ENCODE results near the gene SLC2A13. TPM values are rescaled to one million over a fixed set of nuclear protein-coding genes. Genes with fewer than 3 reads are reported as not detected.

Gene SLC2A13
- total RNA-seq, 4 donors from 2014 or later = 18.4 to 32.0 (median 25.3) TPM

- TF ChIP-seq CTCF (IDR thresholded peaks at IDR 0.05; ENCODE audit: low read depth) = no peak
Observed at GRCh38 chr12:39763071-39763889, 342.6 kb downstream of the SLC2A13 start.

GRCh38 chr12:39755478-39755877 is 350.4 kb downstream of the SLC2A13 start:
- no peak for TF ChIP-seq CTCF (IDR thresholded peaks at IDR 0.05; ENCODE audit: low read depth)

DNA sequence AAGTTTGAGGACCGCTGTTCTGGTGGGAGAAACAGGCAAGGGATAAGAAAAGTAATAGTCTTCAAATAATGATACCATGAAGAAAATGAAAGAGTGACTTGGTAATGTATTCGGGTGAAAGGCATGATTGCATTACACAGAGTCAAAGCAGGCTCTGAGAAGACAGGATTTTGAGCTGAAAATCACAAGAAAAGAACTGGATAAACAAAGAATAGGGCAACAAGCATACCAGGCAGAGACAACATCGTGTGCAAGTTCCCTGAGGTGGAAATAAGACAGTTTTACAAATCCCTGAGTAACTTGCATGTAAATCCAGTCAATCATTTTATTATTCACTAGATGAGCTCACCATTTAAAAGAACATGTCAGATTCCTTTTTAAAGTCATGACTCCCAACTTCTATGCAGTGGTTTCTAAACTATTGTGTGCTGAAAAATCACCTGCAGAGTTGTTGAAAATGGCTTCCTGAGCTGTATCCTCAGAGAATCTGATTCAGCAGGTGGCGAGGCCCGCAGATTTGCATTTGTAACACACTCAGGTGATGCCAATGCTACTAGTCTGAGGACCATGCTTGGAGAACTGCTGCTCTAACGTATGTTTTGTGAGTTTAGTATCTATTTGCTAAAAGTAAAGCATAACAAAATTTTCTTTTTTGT is 353.3 kb downstream of the SLC2A13 start:
- TF ChIP-seq CTCF (IDR thresholded peaks at IDR 0.05; ENCODE audit: low read depth) = no peak

GRCh38 chr12:39743655-39744054 is 362.2 kb downstream of the SLC2A13 start:
- TF ChIP-seq CTCF (IDR thresholded peaks at IDR 0.05; ENCODE audit: low read depth) = no peak

- TF ChIP-seq CTCF (IDR thresholded peaks at IDR 0.05; ENCODE audit: low read depth) = no peak
Observed at GRCh38 chr12:39736406-39736805, 369.5 kb downstream of the SLC2A13 start.

DNA sequence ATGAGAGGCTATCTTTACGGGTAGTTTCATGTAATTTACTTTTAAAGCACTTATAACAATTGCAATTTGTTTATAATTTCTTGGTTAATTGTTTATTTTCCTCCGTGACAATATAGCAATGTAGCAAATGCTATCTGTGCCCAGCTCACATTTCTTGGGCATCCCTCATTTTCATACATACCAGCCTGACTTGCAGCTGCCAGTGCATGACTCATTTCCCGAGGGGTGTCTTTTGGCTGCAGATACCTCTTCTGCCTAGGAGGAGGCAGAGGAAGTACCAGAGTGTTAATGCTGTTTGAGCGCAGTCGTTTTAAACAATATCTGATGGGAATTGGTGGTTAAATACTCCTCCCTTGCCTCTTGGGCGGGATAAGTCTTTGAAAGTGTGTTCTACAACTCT is 382.1 kb downstream of the SLC2A13 start:
- no peak for TF ChIP-seq CTCF (IDR thresholded peaks at IDR 0.05; ENCODE audit: low read depth)

DNA sequence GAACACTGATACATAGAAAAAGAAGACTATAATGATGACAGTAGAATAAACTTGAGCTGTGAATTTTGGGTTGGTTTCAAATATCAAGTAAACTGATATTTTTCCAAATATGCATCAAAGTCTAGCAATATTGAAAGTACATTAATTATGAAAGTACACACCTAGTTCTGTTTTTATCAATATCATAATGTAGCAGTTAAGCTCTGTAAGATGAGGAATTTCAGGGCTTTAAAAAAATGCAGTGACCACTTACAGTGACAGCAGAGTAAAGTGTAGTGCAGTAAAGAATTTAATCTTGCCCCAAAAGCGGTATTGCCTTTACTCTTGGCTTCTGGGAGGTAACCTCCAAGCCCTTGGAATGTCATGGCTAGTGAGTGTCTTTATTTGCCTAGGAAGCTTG is 383.4 kb downstream of the SLC2A13 start:
- TF ChIP-seq CTCF (IDR thresholded peaks at IDR 0.05; ENCODE audit: low read depth) = no peak
